ENCODE data around the gene PTPRD. TPM values are rescaled to one million over a fixed set of nuclear protein-coding genes. Genes with fewer than 3 reads are reported as not detected.
A peak's percentile ranks its signal among the peaks of the same experiment; 100 is the strongest.

Gene PTPRD
- total and polyA plus RNA-seq, 9 of the 15 experiments (the other 6 are each of a cell fraction or from before 2014, with no cell fraction given), result 0.11 TPM; not detected in 8

DNA sequence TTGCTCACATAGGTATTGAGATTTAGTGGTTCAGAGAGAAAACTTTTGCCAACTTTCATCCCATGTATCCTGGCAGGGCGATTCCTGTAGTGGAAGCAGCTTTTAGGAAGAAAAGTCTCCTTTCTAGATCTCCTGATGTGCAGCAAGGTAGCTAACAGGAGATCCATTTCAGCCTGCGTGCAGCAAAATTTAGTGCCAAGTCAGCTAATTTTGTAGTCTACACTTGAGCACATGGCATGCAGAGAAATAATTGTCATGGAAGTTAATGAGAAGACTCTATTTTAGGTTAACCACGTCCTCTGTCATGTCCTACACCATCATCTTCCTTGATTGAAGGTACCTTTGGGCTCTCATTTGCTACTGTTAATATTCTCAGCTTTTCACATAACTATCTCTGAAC, 165.8 kb downstream of the PTPRD start:
- Histone ChIP-seq H3K27ac (ENCODE audit: extremely low read depth, low read depth, low read length) (no peak overlapping the region), H2AFZ (ENCODE audit: low read depth, low read length) (no peak overlapping the region), H3K79me2 (ENCODE audit: control insufficient read depth, insufficient read depth, low read length) (no peaks in the 10 kb centered on the region), H3K4me3 (no peak overlapping the region), H3K9me1 (ENCODE audit: control insufficient read depth, insufficient read depth, low read length) (no peaks in the 10 kb centered on the region), H4K20me1 (replicated peaks; ENCODE audit: control insufficient read depth, insufficient read depth, low read length) (no peaks in the 10 kb centered on the region), H3K9me3 (replicated peaks; ENCODE audit: control insufficient read depth, insufficient read depth, low read depth, low read length) (no peaks in the 10 kb centered on the region), H3K36me3 (ENCODE audit: control insufficient read depth, insufficient read depth, low read length) (no peaks in the 10 kb centered on the region), H3K4me2 (ENCODE audit: insufficient read depth, low read length) (no peak overlapping the region), H3K9ac (ENCODE audit: insufficient read depth in 1 of 2, low read depth in 2 of 2, low read length in 2 of 2) (no peak overlapping the region), H3K4me1 (replicated peaks in 1 of 2; ENCODE audit: control insufficient read depth in 2 of 2, insufficient read depth in 2 of 2, low read length in 2 of 2) (no peaks in the 10 kb centered on the region), H3K27me3 (ENCODE audit: control insufficient read depth in 2 of 2, insufficient read depth in 2 of 2, low read length in 2 of 2) (no peaks in the 10 kb centered on the region)
- CTCF ChIA-PET (ENCODE audit: low intra/inter-chr PET ratio), result no interaction called here
- POLR2A ChIA-PET, result no interaction called here
- FAIRE-seq, result no peak
- in situ Hi-C loops (cut with MboI) (no loop called here), intact Hi-C loops (cut with micrococcal nuclease) (no loop called here)
- no peak for TF ChIP-seq ADNP (tag; IDR thresholded peaks at IDR 0.05)
- TF ChIP-seq WHSC1 (IDR thresholded peaks at IDR 0.05; ENCODE audit: low read length), result no peak
- TF ChIP-seq, protein P1, sequence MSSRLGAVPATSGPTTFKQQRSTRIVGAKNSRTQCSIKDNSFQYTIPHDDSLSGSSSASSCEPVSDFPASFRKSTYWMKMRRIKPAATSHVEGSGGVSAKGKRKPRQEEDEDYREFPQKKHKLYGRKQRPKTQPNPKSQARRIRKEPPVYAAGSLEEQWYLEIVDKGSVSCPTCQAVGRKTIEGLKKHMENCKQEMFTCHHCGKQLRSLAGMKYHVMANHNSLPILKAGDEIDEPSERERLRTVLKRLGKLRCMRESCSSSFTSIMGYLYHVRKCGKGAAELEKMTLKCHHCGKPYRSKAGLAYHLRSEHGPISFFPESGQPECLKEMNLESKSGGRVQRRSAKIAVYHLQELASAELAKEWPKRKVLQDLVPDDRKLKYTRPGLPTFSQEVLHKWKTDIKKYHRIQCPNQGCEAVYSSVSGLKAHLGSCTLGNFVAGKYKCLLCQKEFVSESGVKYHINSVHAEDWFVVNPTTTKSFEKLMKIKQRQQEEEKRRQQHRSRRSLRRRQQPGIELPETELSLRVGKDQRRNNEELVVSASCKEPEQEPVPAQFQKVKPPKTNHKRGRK (tag; IDR thresholded peaks at IDR 0.05), result no peak
- peak; percentile 83 for TF ChIP-seq MAFK (IDR thresholded peaks at IDR 0.05; ENCODE audit: low read length)
- no peak for TF ChIP-seq ETV1 (tag; conservative IDR thresholded peaks at IDR 0.05; ENCODE audit: low read depth)
- TF ChIP-seq, protein P2, sequence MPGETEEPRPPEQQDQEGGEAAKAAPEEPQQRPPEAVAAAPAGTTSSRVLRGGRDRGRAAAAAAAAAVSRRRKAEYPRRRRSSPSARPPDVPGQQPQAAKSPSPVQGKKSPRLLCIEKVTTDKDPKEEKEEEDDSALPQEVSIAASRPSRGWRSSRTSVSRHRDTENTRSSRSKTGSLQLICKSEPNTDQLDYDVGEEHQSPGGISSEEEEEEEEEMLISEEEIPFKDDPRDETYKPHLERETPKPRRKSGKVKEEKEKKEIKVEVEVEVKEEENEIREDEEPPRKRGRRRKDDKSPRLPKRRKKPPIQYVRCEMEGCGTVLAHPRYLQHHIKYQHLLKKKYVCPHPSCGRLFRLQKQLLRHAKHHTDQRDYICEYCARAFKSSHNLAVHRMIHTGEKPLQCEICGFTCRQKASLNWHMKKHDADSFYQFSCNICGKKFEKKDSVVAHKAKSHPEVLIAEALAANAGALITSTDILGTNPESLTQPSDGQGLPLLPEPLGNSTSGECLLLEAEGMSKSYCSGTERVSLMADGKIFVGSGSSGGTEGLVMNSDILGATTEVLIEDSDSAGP (CRISPR knock-in tag; IDR thresholded peaks at IDR 0.05), result no peak
- TF ChIP-seq MAFF (IDR thresholded peaks at IDR 0.05; ENCODE audit: low read length), result peak; percentile 60
- peak; percentile 41; the same call in 1 of the 2 replicates for TF ChIP-seq ZNF316 (IDR thresholded peaks at IDR 0.05)
- TF ChIP-seq GATA2 (CRISPR knock-in tag; IDR thresholded peaks at IDR 0.05), result no peak
- no peak for TF ChIP-seq CREB1 (IDR thresholded peaks at IDR 0.05)
- TF ChIP-seq CREB1 (CRISPR knock-in tag; IDR thresholded peaks at IDR 0.05), result no peak
- no peak for TF ChIP-seq ZNF561 (CRISPR knock-in tag; conservative IDR thresholded peaks at IDR 0.05)
- TF ChIP-seq, protein P3, sequence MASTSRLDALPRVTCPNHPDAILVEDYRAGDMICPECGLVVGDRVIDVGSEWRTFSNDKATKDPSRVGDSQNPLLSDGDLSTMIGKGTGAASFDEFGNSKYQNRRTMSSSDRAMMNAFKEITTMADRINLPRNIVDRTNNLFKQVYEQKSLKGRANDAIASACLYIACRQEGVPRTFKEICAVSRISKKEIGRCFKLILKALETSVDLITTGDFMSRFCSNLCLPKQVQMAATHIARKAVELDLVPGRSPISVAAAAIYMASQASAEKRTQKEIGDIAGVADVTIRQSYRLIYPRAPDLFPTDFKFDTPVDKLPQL (IDR thresholded peaks at IDR 0.05; ENCODE audit: extremely low read depth, insufficient read length), result no peak
- WGBS (ENCODE audit: insufficient coverage, low coverage, missing lambda C conversion rate), result 0% methylated on average over 2 of the region's 3 CpGs
- no peak for DNase-seq (ENCODE audit: extremely low read depth in 1 of 4, low spot score in 3 of 4)
- BruUV-seq (replicated peaks), result no TSS peak
- ATAC-seq, result no peak
